ENCODE data around the gene RPUSD1.

- TF ChIP-seq CTCF (IDR thresholded peaks at IDR 0.05) = no peak
- no peak for TF ChIP-seq POLR2A (IDR thresholded peaks at IDR 0.05)
- TF ChIP-seq EP300 (IDR thresholded peaks at IDR 0.05) = no peak
Measured at GRCh38 chr16:818592-818991, 30.4 kb upstream of the RPUSD1 start.
